H1 (cell line): ENCODE data around the gene YOD1. TPM values are rescaled to one million over a fixed set of nuclear protein-coding genes. Genes with fewer than 3 reads are reported as not detected.

Experiments
- CTCF ChIA-PET: fragments of 300-600 bp; sonication (Branson Sonifier 250); formaldehyde crosslinking; loops from one replicate; lab custom pipeline; 2021; ENCODE audit not compliant: partially characterized antibody; lab: Charles Lee
- POLR2A ChIA-PET: fragments of 300-600 bp; sonication (Branson Sonifier 250); formaldehyde crosslinking; loops from one replicate; lab custom pipeline; 2021; ENCODE audit warnings: inconsistent platforms; ENCODE audit not compliant: partially characterized antibody; lab: Charles Lee
- DNase-seq, 2 experiments: peaks; one replicate each; pipeline versions ENCODE4 v3.0.0 to v3.0.0-alpha.2; 2010 to 2022; ENCODE audit warnings: low spot score in 2 of 2, low read depth in 1 of 2, mixed read lengths in 1 of 2
- FAIRE-seq: peaks from 2 replicates; lab custom pipeline; 2011; peaks lifted over from hg19 to GRCh38; lab: Jason Lieb, UNC
- H2AFZ ChIP-seq: 2 replicates; pipeline ENCODE4 v1.8.1; 2012; ENCODE audit warnings: low read length, inconsistent platforms
- H2AK5ac ChIP-seq: 2 replicates; pipeline ENCODE4 v1.6.1; 2013; ENCODE audit warnings: low read depth, low read length
- H2BK120ac ChIP-seq: replicated peaks from 2 replicates; pipeline ENCODE3; 2013; ENCODE audit warnings: low read depth, low read length, inconsistent platforms
- H2BK12ac ChIP-seq: 2 replicates; pipeline ENCODE4 v1.6.1; 2013; ENCODE audit warnings: low read depth, low read length
- H2BK15ac ChIP-seq: 2 replicates; pipeline ENCODE4 v1.6.1; 2013; ENCODE audit warnings: low read length
- H2BK20ac ChIP-seq: 2 replicates; pipeline ENCODE4 v1.6.1; 2013; ENCODE audit warnings: low read length
- H2BK5ac ChIP-seq: 2 replicates; pipeline ENCODE4 v1.6.1; 2013; ENCODE audit warnings: low read depth, low read length
- H3K14ac ChIP-seq: 2 replicates; pipeline ENCODE4 v1.6.1; 2013; ENCODE audit warnings: inconsistent platforms; ENCODE audit not compliant: insufficient read length
- H3K18ac ChIP-seq: 2 replicates; pipeline ENCODE4 v1.6.1; 2013; ENCODE audit warnings: low read length; ENCODE audit errors: extremely low read depth
- H3K23ac ChIP-seq: 2 replicates; pipeline ENCODE4 v1.6.1; 2013; ENCODE audit warnings: inconsistent platforms; ENCODE audit not compliant: insufficient read length
- H3K23me2 ChIP-seq: 2 replicates; pipeline ENCODE4 v1.6.1; 2013; ENCODE audit warnings: low read depth, low read length
- H3K27ac ChIP-seq: 2 replicates; pipeline ENCODE4 v1.6.1; 2011; ENCODE audit warnings: low read depth, low read length, inconsistent platforms
- H3K27me3 ChIP-seq, 4 experiments: replicated peaks in 1 of 4; 1 replicate in 1 of 4; 2 replicates in 3 of 4; pipeline versions ENCODE4 v1.6.1 to v1.8.1; 2011 to 2013; ENCODE audit warnings: low read length in 3 of 4, mild to moderate bottlenecking in 3 of 4, inconsistent platforms in 2 of 4, mixed read lengths in 2 of 4, moderate library complexity in 1 of 4; ENCODE audit not compliant: control insufficient read depth in 3 of 4, insufficient read depth in 3 of 4; ENCODE audit errors: extremely low read depth in 1 of 4
- H3K36me3 ChIP-seq, 4 experiments: 2 replicates each; pipeline versions ENCODE4 v1.6.1 to v1.8.1; 2011 to 2013; ENCODE audit warnings: mild to moderate bottlenecking in 4 of 4, low read length in 3 of 4, moderate library complexity in 2 of 4, control low read depth in 1 of 4, inconsistent platforms in 1 of 4; ENCODE audit not compliant: insufficient read depth in 4 of 4, control insufficient read depth in 2 of 4
- H3K4ac ChIP-seq: replicated peaks from 2 replicates; pipeline ENCODE3; 2013; ENCODE audit warnings: low read length, low read depth, mixed read lengths, inconsistent platforms; ENCODE audit not compliant: insufficient read length
- H3K4me1 ChIP-seq, 4 experiments: replicated peaks in 1 of 4; 1 replicate in 1 of 4; 2 replicates in 3 of 4; pipeline versions ENCODE4 v1.6.1 to v1.8.1; 2011 to 2013; ENCODE audit warnings: low read length in 3 of 4, inconsistent platforms in 2 of 4, mixed read lengths in 1 of 4; ENCODE audit not compliant: insufficient read depth in 4 of 4, control insufficient read depth in 3 of 4
- H3K4me2 ChIP-seq, 2 experiments: 2 replicates each; pipeline versions ENCODE4 v1.6.1 to v1.8.1; 2011 to 2013; ENCODE audit warnings: low read depth in 2 of 2, low read length in 2 of 2, control low read depth in 1 of 2, inconsistent platforms in 1 of 2, mild to moderate bottlenecking in 1 of 2; ENCODE audit not compliant: insufficient read depth in 1 of 2
- H3K4me3 ChIP-seq, 4 experiments: fragments of 200-600, 300-600 bp in 1 of 4; sonication (generic), shearing (Covaris generic), sonication (Bioruptor Twin) in 1 of 4; 2 replicates each; pipeline versions ENCODE4 v1.5.1 to v1.8.1; 2011 to 2016; ENCODE audit warnings: low read length in 4 of 4, low read depth in 3 of 4, control low read depth in 2 of 4, inconsistent platforms in 2 of 4, mild to moderate bottlenecking in 2 of 4, mixed read lengths in 1 of 4, moderate library complexity in 1 of 4; ENCODE audit not compliant: insufficient read depth in 2 of 4; ENCODE audit errors: extremely low read depth in 1 of 4
- H3K56ac ChIP-seq: replicated peaks from 2 replicates; pipeline ENCODE3; 2013; ENCODE audit warnings: low read depth, mild to moderate bottlenecking, mixed read lengths, low read length, inconsistent platforms; ENCODE audit not compliant: insufficient read length
- H3K79me1 ChIP-seq: 2 replicates; pipeline ENCODE4 v1.6.1; 2013; ENCODE audit warnings: low read depth, low read length, control low read depth
- H3K79me2 ChIP-seq, 2 experiments: 2 replicates each; pipeline versions ENCODE4 v1.6.1 to v1.8.1; 2012 to 2013; ENCODE audit warnings: low read length in 2 of 2, mild to moderate bottlenecking in 2 of 2, inconsistent platforms in 1 of 2; ENCODE audit not compliant: insufficient read depth in 2 of 2, control insufficient read depth in 1 of 2
- H3K9ac ChIP-seq, 4 experiments: replicated peaks in 1 of 4; 1 replicate in 1 of 4; 2 replicates in 3 of 4; pipeline versions ENCODE4 v1.6.1 to v1.8.1; 2011 to 2013; ENCODE audit warnings: low read depth in 3 of 4, low read length in 3 of 4, control low read depth in 2 of 4, mild to moderate bottlenecking in 2 of 4, moderate library complexity in 2 of 4, inconsistent platforms in 1 of 4; ENCODE audit errors: extremely low read depth in 1 of 4
- H3K9me3 ChIP-seq, 2 experiments: 2 replicates each; pipeline versions ENCODE4 v1.6.1 to v1.8.1; 2012 to 2013; ENCODE audit warnings: mild to moderate bottlenecking in 2 of 2, moderate library complexity in 2 of 2, control low read depth in 1 of 2, inconsistent platforms in 1 of 2, low read depth in 1 of 2, low read length in 1 of 2, mixed read lengths in 1 of 2; ENCODE audit not compliant: insufficient read depth in 2 of 2
- H4K20me1 ChIP-seq, 2 experiments: replicated peaks in 1 of 2; 2 replicates each; pipeline versions ENCODE3 to v1.8.1; 2011 to 2013; ENCODE audit warnings: inconsistent platforms in 2 of 2, low read length in 2 of 2, mild to moderate bottlenecking in 1 of 2; ENCODE audit not compliant: insufficient read depth in 2 of 2, control insufficient read depth in 1 of 2
- H4K5ac ChIP-seq: 2 replicates; pipeline ENCODE4 v1.6.1; 2013; ENCODE audit warnings: low read length, low read depth, mixed read lengths, inconsistent platforms; ENCODE audit not compliant: insufficient read length
- H4K8ac ChIP-seq: 2 replicates; pipeline ENCODE4 v1.8.0; 2013; ENCODE audit warnings: mild to moderate bottlenecking, moderate library complexity, low read length, inconsistent platforms; ENCODE audit not compliant: insufficient read depth; ENCODE audit errors: extremely low read depth
- H4K91ac ChIP-seq: replicated peaks from 2 replicates; pipeline ENCODE3; 2013; ENCODE audit warnings: low read length, mixed read lengths, inconsistent platforms; ENCODE audit not compliant: insufficient read length
- CBX5 ChIP-seq: fragments of 300-800, 300-1000 bp; sonication (generic); IDR thresholded peaks from 2 replicates; pipeline ENCODE4 v1.7.1; 2016; ENCODE audit warnings: antibody characterized with exemption, low read length, low read depth
- CHD2 ChIP-seq: IDR thresholded peaks from 2 replicates; pipeline ENCODE4 v1.6.1; 2012; ENCODE audit warnings: low read length, improper control_type of control experiment
- CREB1 ChIP-seq: IDR thresholded peaks from 2 replicates; pipeline ENCODE4 v1.6.1; 2012; ENCODE audit warnings: inconsistent platforms
- EGR1 ChIP-seq: IDR thresholded peaks from 2 replicates; pipeline ENCODE4 v1.6.1; 2011; ENCODE audit warnings: low read depth, low read length, borderline replicate concordance
- EP300 ChIP-seq, 2 experiments: IDR thresholded peaks; 1 replicate in 1 of 2; 2 replicates in 1 of 2; pipeline ENCODE4 v1.6.1; 2011 to 2012; ENCODE audit warnings: low read depth in 2 of 2, low read length in 2 of 2, mild to moderate bottlenecking in 2 of 2, borderline replicate concordance in 1 of 2, inconsistent platforms in 1 of 2, moderate library complexity in 1 of 2
- FOSL1 ChIP-seq: IDR thresholded peaks from 2 replicates; pipeline ENCODE4 v1.6.1; 2011; ENCODE audit warnings: mild to moderate bottlenecking, low read depth, low read length, moderate library complexity; ENCODE audit not compliant: insufficient read depth
- KDM1A ChIP-seq: fragments of 200-600, 300-600 bp; sonication (generic); IDR thresholded peaks from 2 replicates; pipeline ENCODE4 v1.7.1; 2016; ENCODE audit warnings: mild to moderate bottlenecking, low read length, borderline replicate concordance
- PHF8 ChIP-seq: fragments of 200-600 bp; sonication (generic); conservative IDR thresholded peaks from 2 replicates; pipeline ENCODE4 v1.7.1; 2012; ENCODE audit warnings: low read depth, mild to moderate bottlenecking, inconsistent platforms, low read length, moderate library complexity
- POLR2A ChIP-seq, 2 experiments: IDR thresholded peaks; 1 replicate in 1 of 2; 2 replicates in 1 of 2; pipeline ENCODE4 v1.6.1; 2011; ENCODE audit warnings: low read depth in 2 of 2, low read length in 2 of 2, mild to moderate bottlenecking in 2 of 2; ENCODE audit errors: control extremely low read depth in 1 of 2
- RXRA ChIP-seq: IDR thresholded peaks from 2 replicates; pipeline ENCODE4 v1.6.1; 2011; ENCODE audit warnings: low read depth, mild to moderate bottlenecking, low read length, moderate library complexity; ENCODE audit not compliant: insufficient read depth
- SAP30 ChIP-seq: fragments of 300-600 bp; sonication (generic); IDR thresholded peaks from 2 replicates; pipeline ENCODE4 v1.7.1; 2012; ENCODE audit warnings: low read length, moderate library complexity, mild to moderate bottlenecking, inconsistent platforms; ENCODE audit not compliant: insufficient read depth, insufficient replicate concordance
- SIX5 ChIP-seq: IDR thresholded peaks from 2 replicates; pipeline ENCODE4 v1.6.1; 2011; ENCODE audit warnings: mild to moderate bottlenecking, low read depth, low read length
- SP4 ChIP-seq: IDR thresholded peaks from 2 replicates; pipeline ENCODE4 v1.6.1; 2012; ENCODE audit warnings: low read length, inconsistent platforms
- YY1 ChIP-seq: IDR thresholded peaks from 2 replicates; pipeline ENCODE4 v1.6.1; 2011; ENCODE audit warnings: low read depth, mild to moderate bottlenecking, low read length
- WGBS, 2 experiments: shearing (Covaris generic) in 1 of 2; methylation state at CpG; one replicate each; pipeline versions ENCODE4 v1.1.6 to v1.1.7; 2013 to 2015; ENCODE audit warnings: low lambda C conversion rate in 2 of 2, mixed read lengths in 2 of 2, inconsistent platforms in 1 of 2, low coverage in 1 of 2, missing lambda C conversion rate in 1 of 2; ENCODE audit not compliant: insufficient replicate concordance in 2 of 2, insufficient coverage in 1 of 2, insufficient read length in 1 of 2; ENCODE audit errors: extremely low coverage in 1 of 2, missing lambda C conversion rate in 1 of 2; 5-methylcytosine and 5-hydroxymethylcytosine counted together
- polyA plus RNA-seq, 7 experiments: library from polyadenylated mRNA; depleted of rRNA in 3 of 7; stranded (reverse) in 5 of 7; unstranded in 2 of 7; fragments of >200 nt in 5 of 7; fragments of 200-250 nt in 2 of 7; gene quantifications; 1 replicate in 5 of 7; 2 replicates in 1 of 7; 4 replicates in 1 of 7; pipeline versions ENCODE4 v1.2.1 to v1.2.3, GENCODE V29; 2011 to 2013; ENCODE audit warnings: missing spikeins in 2 of 7, mixed read lengths in 2 of 7
- total RNA-seq: library from RNA; stranded (reverse); fragmentation: NEBNext Ultra II Directional; extraction: Animal tissue kit (Norgen Biotek cat#: 25700); gene quantifications from 2 replicates; pipeline ENCODE4 v1.2.1, GENCODE V29; 2021

YOD1 gene
- total and polyA plus RNA-seq, 2 of the 8 experiments (the other 6 are each of a cell fraction or from before 2014, with no cell fraction given), result 1.9 to 11.8 TPM

DNA sequence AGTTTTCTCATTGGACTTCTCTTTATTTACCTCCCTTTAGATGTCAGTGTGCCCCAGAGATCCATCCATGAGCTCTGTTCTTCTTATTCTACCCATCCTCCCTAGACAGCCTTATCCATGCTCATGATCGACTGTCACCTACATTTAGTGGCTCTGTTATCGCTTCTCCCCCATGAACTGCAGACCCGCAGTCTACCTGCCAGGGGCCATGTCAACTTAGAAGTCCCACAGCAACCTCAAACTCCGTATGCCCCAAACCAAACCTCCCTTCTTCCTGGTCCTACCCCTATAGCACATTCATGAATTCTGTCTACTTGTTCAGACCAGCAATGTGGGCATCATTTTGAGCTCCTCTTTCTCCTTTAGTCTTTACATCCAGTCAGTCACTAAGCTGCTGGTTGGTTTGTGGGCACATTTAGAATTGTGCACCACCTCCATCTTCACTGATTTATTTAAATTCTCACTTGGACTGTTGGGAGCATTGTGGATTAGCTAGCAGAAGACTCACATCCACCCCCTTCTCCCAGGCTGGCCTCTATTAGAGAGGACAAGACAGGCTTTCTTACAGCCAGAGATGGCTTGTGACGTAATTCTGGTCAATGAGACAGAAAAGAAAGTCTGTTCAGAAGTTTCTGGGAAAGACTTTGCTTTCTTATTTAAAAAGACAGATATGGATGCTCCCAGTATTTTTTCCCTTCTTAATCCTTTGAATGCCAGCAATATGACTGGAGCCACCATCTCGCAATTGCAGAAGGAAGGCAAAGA lies 37.5 kb downstream of the YOD1 start:
- Histone ChIP-seq H3K79me2 (no peaks in the 10 kb centered on the region), H3K4me1 (no peaks in the 10 kb centered on the region), H4K5ac (no peak overlapping the region), H2BK20ac (no peak overlapping the region), H2AFZ (no peak overlapping the region), H3K4me3 (no peak overlapping the region), H2BK5ac (no peak overlapping the region), H3K9me3 (no peaks in the 10 kb centered on the region), H3K4me2 (no peak overlapping the region), H3K14ac (no peak overlapping the region), H3K36me3 (no peaks in the 10 kb centered on the region), H3K23ac (no peak overlapping the region), H4K91ac (no peak overlapping the region), H3K18ac (no peak overlapping the region), H3K23me2 (no peaks in the 10 kb centered on the region), H3K4ac (no peak overlapping the region), H3K27me3 (no peaks in the 10 kb centered on the region), H2AK5ac (no peak overlapping the region), H3K79me1 (no peaks in the 10 kb centered on the region), H2BK12ac (no peak overlapping the region), H4K20me1 (no peaks in the 10 kb centered on the region), H2BK120ac (no peak overlapping the region), H3K27ac (no peak overlapping the region), H3K56ac (no peak overlapping the region), H3K9ac (no peak overlapping the region), H2BK15ac (no peak overlapping the region), H4K8ac (no peak overlapping the region)
- ChIA-PET POLR2A (no interaction called here), CTCF (interaction anchor here (1.0 to 4.1 kb wide), 5 partner anchors 9 to 349 kb away, joined by 3 to 22 read pairs (median 3); no protein-coding TSS in a partner anchor)
- no peak for DNase-seq
- no peak for FAIRE-seq
- 93% methylated on average over 6 of the region's 6 CpGs; no CpG with 5 or more reads in 1 of the 2 experiments for WGBS, 2 experiments
- TF ChIP-seq CBX5, result no peak
- TF ChIP-seq RXRA, result no peak
- no peak for TF ChIP-seq CHD2
- no peak for TF ChIP-seq CREB1
- no peak for TF ChIP-seq YY1
- no peak for TF ChIP-seq SAP30
- no peak for TF ChIP-seq SIX5
- TF ChIP-seq POLR2A (IDR thresholded peaks at IDR 0.05; ENCODE audit: control extremely low read depth in 1 of 2, low read depth in 2 of 2, low read length in 2 of 2), result no peak
- TF ChIP-seq FOSL1, result no peak
- no peak for TF ChIP-seq KDM1A
- TF ChIP-seq SP4, result no peak
- TF ChIP-seq PHF8, result no peak
- no peak for TF ChIP-seq EP300 (IDR thresholded peaks at IDR 0.05; ENCODE audit: borderline replicate concordance in 1 of 2, low read depth in 2 of 2, low read length in 2 of 2)
- no peak for TF ChIP-seq EGR1
